WTC11 (cell line): ENCODE results near the gene SEMA6D. TPM values are rescaled to one million over a fixed set of nuclear protein-coding genes. Genes with fewer than 3 reads are reported as not detected.

Source experiments
- ATAC-seq: fragments of 200-7000 bp; cut with Tn5 transposase; 2 replicates; pipeline ENCODE4 v1.10.0; 2021; ENCODE audit warnings: mild to moderate bottlenecking, moderate library complexity
- CTCF ChIA-PET: fragments of 300-600 bp; sonication (Branson Sonifier 250); formaldehyde crosslinking; loops from one replicate; lab custom pipeline; 2021; ENCODE audit warnings: antibody characterized with exemption; lab: Charles Lee
- POLR2A ChIA-PET: fragments of 350-600 bp; sonication (Branson Sonifier 250); formaldehyde crosslinking; loops from one replicate; lab custom pipeline; 2021; ENCODE audit warnings: antibody characterized with exemption; lab: Charles Lee
- DNase-seq: peaks from one replicate; pipeline ENCODE4 v3.0.0; 2021; ENCODE audit warnings: low spot score
- H3K27ac Mint-ChIP-seq: 2 replicates; pipeline ENCODE4 v1.8.0; 2021; ENCODE audit warnings: mixed read lengths
- H3K27me3 Mint-ChIP-seq: 2 replicates; pipeline ENCODE4 v1.8.0; 2021; ENCODE audit warnings: low read depth, mild to moderate bottlenecking, moderate library complexity, mixed read lengths
- H3K36me3 Mint-ChIP-seq: 2 replicates; pipeline ENCODE4 v1.8.0; 2021; ENCODE audit warnings: mixed read lengths
- H3K4me1 Mint-ChIP-seq: 2 replicates; pipeline ENCODE4 v1.8.0; 2022; ENCODE audit warnings: mixed read lengths
- H3K4me3 Mint-ChIP-seq: 2 replicates; pipeline ENCODE4 v1.8.0; 2021; ENCODE audit warnings: mild to moderate bottlenecking, moderate library complexity, mixed read lengths
- H3K9me3 Mint-ChIP-seq: 2 replicates; pipeline ENCODE4 v1.8.0; 2021; ENCODE audit warnings: mixed read lengths
- CREB1 ChIP-seq: sonication (generic); formaldehyde crosslinking; IDR thresholded peaks from 2 replicates; pipeline ENCODE4 v1.8.0; 2023; ENCODE audit warnings: mild to moderate bottlenecking, missing genetic modification reagents
- ELF4 ChIP-seq: sonication (generic); formaldehyde crosslinking; IDR thresholded peaks from 2 replicates; pipeline ENCODE4 v1.8.1; 2022; ENCODE audit warnings: low read depth, mild to moderate bottlenecking, moderate library complexity, missing genetic modification reagents
- EMX1 ChIP-seq: fragments of 250-450 bp; sonication (Bioruptor Pico); IDR thresholded peaks from 2 replicates; pipeline ENCODE4 v1.8.0; 2021; ENCODE audit warnings: mild to moderate bottlenecking
- ESRRA ChIP-seq: sonication (generic); formaldehyde crosslinking; IDR thresholded peaks from 2 replicates; pipeline ENCODE4 v1.8.1; 2022; ENCODE audit warnings: mild to moderate bottlenecking, missing genetic modification reagents, borderline replicate concordance
- FOXJ3 ChIP-seq: sonication (generic); formaldehyde crosslinking; IDR thresholded peaks from 2 replicates; pipeline ENCODE4 v1.9.0; 2021; ENCODE audit warnings: missing genetic modification reagents, mild to moderate bottlenecking, borderline replicate concordance
- FOXP1 ChIP-seq: sonication (generic); formaldehyde crosslinking; IDR thresholded peaks from 2 replicates; pipeline ENCODE4 v1.8.0; 2022; ENCODE audit warnings: missing genetic modification reagents, mild to moderate bottlenecking, moderate library complexity, borderline replicate concordance
- KAT7 ChIP-seq: sonication (generic); formaldehyde crosslinking; IDR thresholded peaks from 2 replicates; pipeline ENCODE4 v1.8.1; 2023; ENCODE audit warnings: missing genetic modification reagents, mild to moderate bottlenecking, borderline replicate concordance
- NFYB ChIP-seq: sonication (generic); formaldehyde crosslinking; conservative IDR thresholded peaks from 2 replicates; pipeline ENCODE4 v1.8.0; 2022; ENCODE audit warnings: low read depth, missing genetic modification reagents
- NR2C2 ChIP-seq: sonication (generic); formaldehyde crosslinking; IDR thresholded peaks from 2 replicates; pipeline ENCODE4 v1.8.0; 2022; ENCODE audit warnings: mild to moderate bottlenecking, missing genetic modification reagents
- RORB ChIP-seq: fragments of 250-450 bp; sonication (Bioruptor Pico); IDR thresholded peaks from 2 replicates; pipeline ENCODE4 v1.9.0; 2021; ENCODE audit warnings: mild to moderate bottlenecking
- SOX15 ChIP-seq: fragments of 250-450 bp; sonication (Bioruptor Pico); IDR thresholded peaks from 2 replicates; pipeline ENCODE4 v1.9.0; 2021; ENCODE audit warnings: mild to moderate bottlenecking
- SP1 ChIP-seq: sonication (generic); formaldehyde crosslinking; conservative IDR thresholded peaks from 2 replicates; pipeline ENCODE4 v1.8.1; 2022; ENCODE audit warnings: missing genetic modification reagents
- USF2 ChIP-seq: sonication (generic); formaldehyde crosslinking; IDR thresholded peaks from 2 replicates; pipeline ENCODE4 v1.8.1; 2023; ENCODE audit warnings: mild to moderate bottlenecking, missing genetic modification reagents, moderate library complexity
- ZNF317 ChIP-seq: sonication (generic); formaldehyde crosslinking; IDR thresholded peaks from 2 replicates; pipeline ENCODE4 v1.8.1; 2023; ENCODE audit warnings: low read depth, mild to moderate bottlenecking, moderate library complexity, missing genetic modification reagents, borderline replicate concordance
- ZNF416 ChIP-seq: fragments of 250-450 bp; sonication (Bioruptor Pico); IDR thresholded peaks from 2 replicates; pipeline ENCODE4 v1.9.0; 2021; ENCODE audit warnings: mild to moderate bottlenecking, inconsistent platforms
- ZNF425 ChIP-seq: fragments of 250-450 bp; sonication (Bioruptor Pico); conservative IDR thresholded peaks from 2 replicates; pipeline ENCODE4 v1.9.0; 2021; ENCODE audit warnings: mild to moderate bottlenecking
- total RNA-seq: library from RNA; stranded (reverse); gene quantifications from 3 replicates; pipeline ENCODE4 v1.2.3, GENCODE V29; 2021
- TF ChIP-seq, protein P1 (sequence below): sonication (generic); formaldehyde crosslinking; IDR thresholded peaks from 2 replicates; pipeline ENCODE4 v1.8.1; 2023; ENCODE audit warnings: mild to moderate bottlenecking, missing genetic modification reagents
- TF ChIP-seq, protein P2 (sequence below): sonication (generic); formaldehyde crosslinking; IDR thresholded peaks from 2 replicates; pipeline ENCODE4 v1.8.1; 2023; ENCODE audit warnings: mild to moderate bottlenecking, moderate library complexity, missing genetic modification reagents
- TF ChIP-seq, protein P3 (sequence below): sonication (generic); formaldehyde crosslinking; IDR thresholded peaks from 2 replicates; pipeline ENCODE4 v1.8.1; 2022; ENCODE audit warnings: low read depth, mild to moderate bottlenecking, moderate library complexity, missing genetic modification reagents, borderline replicate concordance

Gene SEMA6D
- total RNA-seq, 1 experiment from 2014 or later: 2.6 TPM

GRCh38 chr15:47753591-47753990 is 36.3 kb downstream of the SEMA6D start:
- H3K4me1 Mint-ChIP-seq: peaks cover 10% of the 10 kb centered on the region
- peaks cover 41% of the 10 kb centered on the region for H3K9me3 Mint-ChIP-seq
- POLR2A ChIA-PET: no interaction called here
- no peak for ATAC-seq
- peaks cover 30% of the 10 kb centered on the region for H3K36me3 Mint-ChIP-seq
- no peak for DNase-seq
- TF ChIP-seq, protein P1, sequence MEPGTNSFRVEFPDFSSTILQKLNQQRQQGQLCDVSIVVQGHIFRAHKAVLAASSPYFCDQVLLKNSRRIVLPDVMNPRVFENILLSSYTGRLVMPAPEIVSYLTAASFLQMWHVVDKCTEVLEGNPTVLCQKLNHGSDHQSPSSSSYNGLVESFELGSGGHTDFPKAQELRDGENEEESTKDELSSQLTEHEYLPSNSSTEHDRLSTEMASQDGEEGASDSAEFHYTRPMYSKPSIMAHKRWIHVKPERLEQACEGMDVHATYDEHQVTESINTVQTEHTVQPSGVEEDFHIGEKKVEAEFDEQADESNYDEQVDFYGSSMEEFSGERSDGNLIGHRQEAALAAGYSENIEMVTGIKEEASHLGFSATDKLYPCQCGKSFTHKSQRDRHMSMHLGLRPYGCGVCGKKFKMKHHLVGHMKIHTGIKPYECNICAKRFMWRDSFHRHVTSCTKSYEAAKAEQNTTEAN (CRISPR knock-in tag): no peak
- CTCF ChIA-PET: no interaction called here
- no peak overlapping the region for H3K4me3 Mint-ChIP-seq
- H3K27ac Mint-ChIP-seq: no peak overlapping the region
- H3K27me3 Mint-ChIP-seq: no peaks in the 10 kb centered on the region

- H3K27ac Mint-ChIP-seq: no peak overlapping the region
- peaks cover 14% of the 10 kb centered on the region for H3K4me1 Mint-ChIP-seq
- ChIA-PET POLR2A (no interaction called here), CTCF (no interaction called here)
- peaks cover 30% of the 10 kb centered on the region for H3K36me3 Mint-ChIP-seq
- no peak for ATAC-seq
- DNase-seq: no peak
- H3K4me3 Mint-ChIP-seq: no peak overlapping the region
- TF ChIP-seq CREB1 (CRISPR knock-in tag) (no peak), FOXP1 (CRISPR knock-in tag) (no peak), ZNF317 (CRISPR knock-in tag) (peak; percentile 94)
- H3K27me3 Mint-ChIP-seq: no peaks in the 10 kb centered on the region
- peaks cover 41% of the 10 kb centered on the region for H3K9me3 Mint-ChIP-seq
Observed at GRCh38 chr15:47754312-47754711, 37.0 kb downstream of the SEMA6D start.

GRCh38 chr15:47755941-47756340 is 38.6 kb downstream of the SEMA6D start:
- ChIA-PET CTCF (no interaction called here), POLR2A (no interaction called here)
- Mint-ChIP-seq H3K4me1 (peaks cover 14% of the 10 kb centered on the region), H3K4me3 (no peak overlapping the region), H3K9me3 (peaks cover 41% of the 10 kb centered on the region), H3K36me3 (peaks cover 30% of the 10 kb centered on the region), H3K27ac (no peak overlapping the region), H3K27me3 (no peaks in the 10 kb centered on the region)
- no peak for ATAC-seq
- DNase-seq: no peak
- TF ChIP-seq CREB1 (CRISPR knock-in tag): no peak
- TF ChIP-seq ZNF416: no peak
- TF ChIP-seq, protein P2, sequence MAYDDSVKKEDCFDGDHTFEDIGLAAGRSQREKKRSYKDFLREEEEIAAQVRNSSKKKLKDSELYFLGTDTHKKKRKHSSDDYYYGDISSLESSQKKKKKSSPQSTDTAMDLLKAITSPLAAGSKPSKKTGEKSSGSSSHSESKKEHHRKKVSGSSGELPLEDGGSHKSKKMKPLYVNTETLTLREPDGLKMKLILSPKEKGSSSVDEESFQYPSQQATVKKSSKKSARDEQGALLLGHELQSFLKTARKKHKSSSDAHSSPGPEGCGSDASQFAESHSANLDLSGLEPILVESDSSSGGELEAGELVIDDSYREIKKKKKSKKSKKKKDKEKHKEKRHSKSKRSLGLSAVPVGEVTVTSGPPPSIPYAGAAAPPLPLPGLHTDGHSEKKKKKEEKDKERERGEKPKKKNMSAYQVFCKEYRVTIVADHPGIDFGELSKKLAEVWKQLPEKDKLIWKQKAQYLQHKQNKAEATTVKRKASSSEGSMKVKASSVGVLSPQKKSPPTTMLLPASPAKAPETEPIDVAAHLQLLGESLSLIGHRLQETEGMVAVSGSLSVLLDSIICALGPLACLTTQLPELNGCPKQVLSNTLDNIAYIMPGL (CRISPR knock-in tag): no peak
- TF ChIP-seq, protein P3, sequence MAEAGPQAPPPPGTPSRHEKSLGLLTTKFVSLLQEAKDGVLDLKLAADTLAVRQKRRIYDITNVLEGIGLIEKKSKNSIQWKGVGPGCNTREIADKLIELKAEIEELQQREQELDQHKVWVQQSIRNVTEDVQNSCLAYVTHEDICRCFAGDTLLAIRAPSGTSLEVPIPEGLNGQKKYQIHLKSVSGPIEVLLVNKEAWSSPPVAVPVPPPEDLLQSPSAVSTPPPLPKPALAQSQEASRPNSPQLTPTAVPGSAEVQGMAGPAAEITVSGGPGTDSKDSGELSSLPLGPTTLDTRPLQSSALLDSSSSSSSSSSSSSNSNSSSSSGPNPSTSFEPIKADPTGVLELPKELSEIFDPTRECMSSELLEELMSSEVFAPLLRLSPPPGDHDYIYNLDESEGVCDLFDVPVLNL (CRISPR knock-in tag): no peak
- no peak for TF ChIP-seq RORB
- no peak for TF ChIP-seq KAT7
- TF ChIP-seq SOX15 (CRISPR knock-in tag): no peak
- TF ChIP-seq SP1 (CRISPR knock-in tag): no peak
- no peak for TF ChIP-seq EMX1 (CRISPR knock-in tag)
- no peak for TF ChIP-seq NR2C2 (CRISPR knock-in tag)
- TF ChIP-seq USF2: no peak
- no peak for TF ChIP-seq FOXJ3
- TF ChIP-seq ELF4 (CRISPR knock-in tag): no peak

DNA sequence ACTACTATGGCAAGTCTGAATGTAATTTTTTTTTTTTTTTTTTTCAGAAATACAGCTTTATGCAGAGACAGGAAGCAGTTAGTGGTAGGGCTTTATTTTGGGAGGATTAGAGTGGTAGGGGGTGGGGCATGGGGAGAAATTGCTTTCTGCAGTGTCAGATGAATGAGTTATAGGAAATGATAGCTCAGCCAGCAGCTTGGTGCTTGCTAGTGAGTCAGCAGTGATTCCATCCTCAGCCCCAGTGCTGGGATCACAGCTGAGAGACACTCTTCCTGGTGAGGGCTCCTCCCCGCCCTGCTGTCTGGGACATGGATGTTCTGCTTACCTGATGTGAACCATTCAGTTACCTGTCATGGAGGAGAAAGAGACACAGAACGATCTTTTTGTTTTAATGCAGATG is 39.6 kb downstream of the SEMA6D start:
- no peak overlapping the region for H3K4me3 Mint-ChIP-seq
- H3K9me3 Mint-ChIP-seq: peaks cover 37% of the 10 kb centered on the region
- H3K36me3 Mint-ChIP-seq: peaks cover 29% of the 10 kb centered on the region
- DNase-seq: no peak
- ChIA-PET POLR2A (interaction anchor here (0.5 kb wide), 1 partner anchor 1386 kb away, joined by 4 read pairs; no protein-coding TSS in a partner anchor), CTCF (no interaction called here)
- peaks cover 14% of the 10 kb centered on the region for H3K4me1 Mint-ChIP-seq
- no peak overlapping the region for H3K27ac Mint-ChIP-seq
- no peaks in the 10 kb centered on the region for H3K27me3 Mint-ChIP-seq
- ATAC-seq: peak; percentile 60
- no peak for TF ChIP-seq NFYB (CRISPR knock-in tag)
- no peak for TF ChIP-seq ZNF425 (CRISPR knock-in tag)
- no peak for TF ChIP-seq ELF4 (CRISPR knock-in tag)
- TF ChIP-seq, protein P2 (CRISPR knock-in tag): no peak
- no peak for TF ChIP-seq ESRRA (CRISPR knock-in tag)
- no peak for TF ChIP-seq RORB
